ENCODE data around the gene SNTG2.

Gene SNTG2

DNA sequence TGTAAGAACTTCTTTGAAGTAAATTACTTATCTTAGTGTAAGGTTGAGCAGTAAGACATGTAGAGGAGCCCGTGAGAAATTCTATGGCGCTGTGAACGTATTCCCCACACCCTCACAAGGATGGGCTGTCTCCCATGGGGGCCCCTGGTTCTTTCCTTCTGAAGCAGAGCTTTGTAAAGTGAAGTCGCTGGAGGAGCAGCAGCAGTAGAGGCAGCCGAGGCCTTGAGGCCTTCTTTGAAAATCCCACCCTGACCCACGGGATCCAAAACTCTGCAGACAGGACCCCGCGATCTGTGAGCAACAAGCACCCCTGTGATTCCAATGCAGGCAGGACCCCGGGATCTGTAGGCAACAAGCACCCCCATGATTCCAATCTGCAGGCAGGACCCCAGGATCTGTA is 23.8 kb upstream of the SNTG2 start:
- DNase-seq, result no peak

DNA sequence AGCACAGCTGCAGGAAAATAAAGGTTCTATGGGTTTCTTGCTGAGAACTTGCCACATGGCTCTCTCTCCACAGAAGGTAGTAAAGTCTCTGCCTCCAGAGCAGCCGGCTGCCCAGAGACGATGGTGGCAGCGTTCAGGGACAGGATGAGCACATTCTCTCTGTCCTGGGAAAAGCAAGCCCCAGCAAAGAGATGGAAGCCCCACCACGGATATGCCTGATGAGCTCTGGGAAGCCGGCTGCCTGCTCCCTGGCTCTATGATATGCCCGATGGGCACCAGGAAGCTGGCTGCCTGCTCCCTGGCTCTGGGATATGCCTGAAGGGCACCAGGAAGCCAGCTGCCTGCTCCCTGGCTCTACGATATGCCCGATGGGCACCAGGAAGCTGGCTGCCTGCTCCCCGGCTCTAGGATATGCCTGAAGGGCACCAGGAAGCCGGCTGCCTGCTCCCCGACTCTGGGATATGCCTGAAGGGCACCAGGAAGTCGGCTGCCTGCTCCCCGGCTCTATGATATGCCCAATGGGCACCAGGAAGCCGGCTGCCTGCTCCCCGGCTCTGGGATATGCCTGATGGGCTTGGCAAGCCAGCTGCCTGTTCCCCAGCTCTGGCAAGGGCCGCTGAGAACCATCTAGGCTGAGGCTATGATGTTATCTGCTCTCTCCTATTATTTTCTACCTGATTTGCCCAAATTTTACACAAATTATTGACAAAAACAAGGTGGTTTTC is 21.5 kb upstream of the SNTG2 start:
- no peak for DNase-seq

DNA sequence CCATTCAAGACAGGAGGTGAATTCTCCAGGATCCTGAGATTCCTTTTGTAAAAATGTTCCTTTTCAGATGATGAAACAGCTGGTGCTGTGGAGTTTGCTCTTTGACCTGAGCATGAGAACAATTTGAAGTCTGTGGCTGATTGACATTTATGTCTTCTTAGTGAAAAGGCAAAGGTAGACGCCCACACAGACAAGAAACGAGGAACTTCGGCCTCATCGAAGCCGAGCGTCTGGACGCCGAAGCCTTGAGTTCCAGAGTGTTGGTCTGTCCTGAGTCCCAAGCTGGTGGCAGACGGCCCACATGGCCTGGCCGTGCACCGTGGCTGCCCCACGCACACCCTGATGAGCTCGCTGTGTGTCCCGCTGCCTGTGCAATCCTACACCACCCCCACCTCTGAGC is 20.7 kb upstream of the SNTG2 start:
- DNase-seq, result no peak

DNA sequence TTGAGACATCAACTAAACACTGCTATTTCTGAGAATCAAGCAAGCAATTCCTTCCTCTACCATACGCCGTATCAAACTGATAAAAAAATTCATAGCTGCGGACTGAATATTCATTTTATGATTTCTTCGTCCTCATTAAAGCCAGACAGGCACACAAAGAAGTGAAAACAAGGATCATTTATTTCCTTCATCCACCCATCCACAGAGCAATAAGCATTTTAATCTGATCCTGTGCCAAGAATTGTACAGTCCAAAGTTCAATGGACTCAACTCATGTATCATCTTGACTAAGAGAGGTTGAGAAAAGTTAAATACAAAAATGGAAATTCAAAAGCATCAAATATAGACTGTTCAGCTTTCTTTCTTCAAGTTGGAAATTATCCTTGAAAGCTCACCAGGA is 19.7 kb upstream of the SNTG2 start:
- DNase-seq, result no peak

DNA sequence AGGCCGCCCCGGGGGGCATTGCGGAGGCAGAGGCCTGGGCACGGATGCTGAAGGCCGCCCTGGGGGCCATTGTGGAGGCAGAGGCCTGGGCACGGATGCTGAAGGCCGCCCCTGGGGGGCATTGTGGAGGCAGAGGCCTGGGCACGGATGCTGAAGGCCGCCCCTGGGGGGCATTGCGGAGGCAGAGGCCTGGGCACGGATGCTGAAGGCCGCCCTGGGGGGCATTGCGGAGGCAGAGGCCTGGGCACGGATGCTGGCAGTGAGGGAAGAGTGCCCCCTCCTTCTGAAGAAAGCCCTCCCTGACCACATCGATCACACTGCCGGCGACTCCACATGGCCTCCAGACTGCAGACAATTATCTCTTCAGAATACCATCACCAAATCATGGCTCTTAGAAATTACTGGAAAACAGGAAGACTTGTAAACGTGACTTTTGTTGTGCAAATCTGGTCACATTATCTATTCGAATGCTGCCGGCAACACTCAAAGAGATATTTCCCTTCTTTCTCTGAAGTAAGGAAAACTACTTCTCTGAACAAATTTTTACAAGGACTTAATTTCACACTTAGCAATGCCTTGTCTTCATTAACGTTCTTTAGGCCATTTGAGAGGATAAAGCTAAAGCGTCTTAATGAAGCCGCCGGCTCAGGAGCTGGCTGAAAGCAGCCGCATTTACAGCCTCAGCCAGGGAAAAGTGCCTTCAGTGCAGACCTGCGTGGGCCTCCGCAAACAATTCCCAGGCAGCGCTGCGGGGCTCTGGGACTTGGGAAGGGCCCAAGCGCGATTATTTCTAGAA is 18.1 kb upstream of the SNTG2 start:
- no peak for DNase-seq

DNA sequence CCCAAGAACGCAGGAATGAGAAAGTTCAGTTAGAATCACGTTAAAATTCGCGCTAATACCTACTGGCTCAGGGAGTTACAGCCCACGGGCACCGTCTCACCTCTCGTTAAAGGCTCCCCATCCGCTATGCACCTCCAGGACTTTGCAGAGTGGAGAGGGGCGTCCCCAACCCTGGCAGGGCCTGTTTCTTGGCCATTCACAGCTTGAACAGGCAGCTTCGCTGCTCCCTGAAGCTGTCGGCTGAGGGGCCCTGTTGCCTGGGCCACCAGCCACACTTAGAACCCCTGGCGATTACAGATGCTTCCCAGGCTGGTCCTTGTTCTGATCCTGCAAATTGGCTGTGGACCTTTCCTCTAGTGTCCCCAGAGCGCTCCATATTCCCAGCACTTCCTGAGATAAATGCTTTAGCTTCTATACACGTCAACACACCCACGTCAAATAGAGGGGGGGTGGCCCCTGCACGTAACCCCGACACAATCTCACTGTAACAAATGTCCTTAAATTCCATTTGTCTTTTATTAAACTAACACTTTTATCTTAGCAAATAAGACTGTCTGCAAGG is 16.8 kb upstream of the SNTG2 start:
- DNase-seq, result no peak

DNA sequence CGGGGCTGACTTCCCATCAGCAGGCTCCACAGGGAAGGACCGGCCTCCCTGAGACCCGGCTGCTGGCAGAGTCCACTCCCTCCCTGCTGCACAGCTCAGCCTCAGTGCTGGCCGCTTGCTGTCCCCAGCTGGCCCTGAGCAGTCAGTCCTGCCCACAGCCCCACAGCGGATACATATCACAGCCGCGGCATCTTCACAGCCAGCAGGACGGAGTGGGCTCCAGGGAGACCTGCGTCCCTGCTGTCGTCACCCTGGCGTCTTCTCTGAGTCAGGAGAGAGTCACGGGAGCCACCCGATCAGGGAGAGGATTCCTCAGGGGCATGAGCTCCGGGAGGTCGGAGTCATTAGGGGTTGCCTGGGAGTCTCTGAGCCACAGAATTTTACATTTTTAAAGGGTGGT is 13.1 kb upstream of the SNTG2 start:
- DNase-seq, result peak; percentile 75

DNA sequence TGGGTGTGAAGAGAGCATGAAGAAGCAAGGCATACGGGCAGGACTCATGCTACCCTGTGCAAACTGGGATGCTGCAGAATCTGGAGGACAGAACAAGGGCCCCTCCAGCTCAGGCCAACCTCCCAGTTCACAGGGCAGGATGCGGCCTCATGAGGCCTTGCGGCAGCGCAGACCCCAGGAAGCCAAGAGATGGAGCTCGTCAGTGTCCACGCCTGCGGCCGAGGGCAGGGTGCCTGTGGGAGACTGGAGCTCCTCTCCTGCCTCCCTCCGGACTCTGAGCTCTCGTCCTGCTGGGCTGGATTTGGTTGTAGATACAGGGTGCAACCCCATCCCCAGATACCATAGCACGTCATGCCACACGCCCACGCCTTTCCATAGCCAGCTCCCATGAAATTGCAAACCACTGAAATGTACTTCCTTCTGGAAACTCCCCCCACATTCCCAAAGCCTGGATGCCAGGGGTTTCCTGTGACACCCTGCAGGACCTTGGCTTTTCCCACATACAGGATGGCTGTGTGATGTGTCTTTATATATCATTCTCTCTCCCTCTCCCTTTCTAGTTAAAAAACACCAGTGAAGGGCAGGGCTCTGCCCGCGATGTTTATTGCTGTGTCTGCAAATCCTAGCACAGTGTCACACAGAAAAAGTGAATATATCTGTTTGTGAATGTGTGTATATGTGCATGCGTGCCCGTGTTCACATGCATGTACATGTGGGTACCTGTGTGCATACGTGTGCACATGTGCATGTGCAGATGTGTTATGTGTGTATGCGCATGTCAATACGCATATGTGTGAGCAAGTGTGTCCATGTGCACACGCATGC is 12.3 kb upstream of the SNTG2 start:
- DNase-seq, result peak; percentile 74

DNA sequence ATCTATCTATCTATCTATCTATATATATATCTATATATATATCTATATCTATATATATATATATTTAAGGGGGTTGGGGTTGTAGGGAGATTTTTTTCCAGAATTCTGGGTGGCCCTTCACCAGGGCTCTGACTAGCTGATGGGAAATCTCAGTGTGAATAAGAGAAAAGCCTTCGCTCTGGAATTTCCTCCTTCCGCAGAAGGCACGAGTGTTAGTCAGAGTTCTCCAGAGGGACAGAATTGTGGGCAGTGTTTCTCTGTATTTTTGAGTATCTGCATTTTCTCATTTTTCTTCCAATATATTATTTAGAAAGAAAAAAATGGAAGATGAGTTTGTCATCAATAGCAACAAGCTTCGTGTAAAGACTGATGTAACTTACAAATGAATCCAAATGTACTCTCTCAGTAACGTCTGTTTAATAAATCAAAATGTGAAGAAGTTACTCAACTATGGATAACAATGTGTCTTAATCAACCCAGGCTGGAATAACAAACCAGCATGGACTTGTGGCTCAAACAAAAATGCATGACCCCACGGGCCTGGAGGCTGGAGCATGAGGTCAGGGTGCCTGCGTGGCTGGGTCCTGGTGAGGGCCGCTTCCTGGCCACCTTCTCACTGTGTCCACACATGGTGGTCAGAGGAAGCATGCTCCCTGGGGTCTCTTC is 10.6 kb upstream of the SNTG2 start:
- peak; percentile 87 for DNase-seq

DNA sequence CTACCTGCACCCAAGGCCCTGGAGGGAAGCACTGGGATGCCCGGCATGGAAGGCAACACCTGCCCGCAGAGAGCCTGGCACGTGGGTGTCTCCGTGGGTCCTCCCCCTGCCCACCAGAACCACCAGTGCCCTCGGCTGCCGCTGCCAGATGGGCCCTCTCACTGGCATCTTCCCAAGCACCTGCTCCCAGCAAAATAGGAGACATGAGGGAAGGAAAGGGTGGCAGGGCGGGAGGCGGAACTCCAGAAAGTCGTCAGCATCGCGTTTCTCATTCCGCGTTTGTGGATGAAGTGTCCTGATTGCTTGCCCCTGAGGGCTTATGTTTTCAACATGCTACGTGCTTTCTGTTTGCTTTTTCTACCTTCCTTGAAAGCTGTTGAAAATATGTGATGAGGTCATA is 8.8 kb upstream of the SNTG2 start:
- no peak for DNase-seq

DNA sequence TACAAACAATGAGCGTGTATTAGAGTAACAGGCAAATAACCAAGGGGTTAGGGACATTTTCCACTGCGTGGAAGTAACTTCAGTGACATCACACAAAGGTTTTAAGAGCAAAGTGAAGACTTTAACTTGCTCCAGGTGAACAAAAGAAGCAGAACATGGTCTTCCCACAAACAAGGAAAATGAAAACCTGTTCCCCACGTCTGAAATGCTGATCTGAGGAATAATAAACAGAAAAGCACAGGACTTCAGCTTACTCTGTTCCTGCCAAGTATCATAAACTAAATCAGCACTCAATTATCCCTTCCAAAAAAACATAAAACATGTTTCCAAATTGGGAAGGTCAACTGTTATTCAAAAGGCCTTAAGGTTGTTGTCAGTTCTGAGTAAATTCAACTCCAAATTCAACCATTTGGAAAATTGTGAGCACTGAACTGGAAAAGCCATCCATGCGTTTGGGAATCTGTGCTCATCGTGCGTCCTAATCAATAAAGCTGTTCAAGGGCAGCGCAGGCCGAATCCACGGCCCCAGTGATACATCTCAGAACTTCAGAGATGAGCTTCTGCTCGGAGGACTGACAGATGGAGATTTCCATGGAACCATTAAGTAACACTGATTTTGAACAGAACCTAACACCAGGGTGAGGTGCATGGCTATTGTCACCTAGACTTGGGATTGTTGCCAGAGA is 7.7 kb upstream of the SNTG2 start:
- no peak for DNase-seq

DNA sequence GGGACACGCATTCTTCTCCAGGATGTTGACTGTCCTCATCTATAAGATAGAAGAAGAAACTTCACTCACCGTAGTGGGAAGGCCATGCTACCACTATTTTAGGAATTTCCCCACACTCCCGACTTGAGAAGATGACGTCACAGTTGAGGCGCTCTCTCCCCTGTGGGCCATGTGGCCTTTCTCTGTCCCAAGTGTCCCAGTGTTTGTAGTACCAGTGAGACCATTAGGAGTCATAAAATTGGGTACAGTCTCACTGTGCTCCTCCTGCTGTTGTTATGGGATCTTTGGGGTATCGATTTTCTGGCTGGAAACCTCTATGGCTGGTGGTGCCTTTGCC is 7.2 kb upstream of the SNTG2 start:
- no peak for DNase-seq

DNA sequence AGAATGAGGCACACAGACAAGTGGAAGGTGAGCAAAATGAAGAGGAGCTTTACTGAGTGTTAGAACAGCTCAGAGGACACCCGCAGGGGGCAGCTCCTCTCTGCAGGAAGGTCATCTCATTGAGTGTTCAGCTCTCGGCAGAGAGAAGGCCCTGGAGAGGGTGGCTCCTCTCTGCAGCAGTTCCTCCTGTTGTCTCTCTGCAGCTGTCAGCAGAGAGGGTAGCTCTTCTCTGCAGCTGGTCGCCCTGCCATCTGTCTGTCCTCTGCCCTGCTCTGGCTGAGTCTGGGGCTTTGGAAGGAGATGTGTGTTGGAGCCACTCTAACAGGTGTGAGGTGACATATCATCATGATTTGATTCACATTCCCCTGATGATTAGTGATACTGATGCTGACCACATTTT is 6.8 kb upstream of the SNTG2 start:
- DNase-seq, result no peak

DNA sequence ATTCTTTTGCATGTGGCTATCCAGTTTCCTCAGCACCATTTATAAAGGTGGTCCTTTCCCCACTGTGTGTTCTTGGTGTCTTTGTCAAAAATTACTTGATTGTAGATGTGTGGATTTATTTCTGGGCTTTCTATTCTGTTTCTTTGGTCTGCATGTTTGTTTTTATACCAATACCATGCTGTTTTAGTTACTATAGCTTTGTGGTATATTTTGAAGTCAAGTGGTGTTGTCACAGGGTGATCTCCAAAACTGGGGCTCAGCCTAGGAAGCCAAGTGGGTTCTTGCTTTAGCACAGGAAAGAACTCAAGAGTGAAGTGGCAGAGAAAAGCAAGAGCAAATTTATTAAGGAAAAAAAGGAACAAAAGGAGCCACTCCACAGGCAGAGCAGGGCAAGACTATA is 6.0 kb upstream of the SNTG2 start:
- no peak for DNase-seq

DNA sequence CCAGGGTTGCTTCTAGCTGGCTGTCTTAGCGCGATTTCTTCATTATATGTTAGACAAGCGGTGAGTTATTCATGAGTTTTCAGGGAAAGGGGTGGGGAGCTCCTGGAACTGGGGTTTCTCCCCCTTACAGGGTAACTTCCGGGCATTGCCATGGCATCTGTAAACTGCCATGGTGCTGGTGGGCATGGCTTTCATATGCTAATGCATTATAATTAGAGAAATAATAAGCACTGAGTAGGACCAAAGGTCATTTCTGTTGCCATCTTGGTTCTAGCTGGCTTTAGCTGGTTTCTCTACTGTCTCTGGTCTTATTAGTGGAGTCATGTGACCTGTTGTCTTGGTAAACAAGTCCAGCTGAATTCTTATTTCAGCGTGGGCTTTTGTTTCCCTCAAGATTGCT is 5.5 kb upstream of the SNTG2 start:
- DNase-seq, result no peak

DNA sequence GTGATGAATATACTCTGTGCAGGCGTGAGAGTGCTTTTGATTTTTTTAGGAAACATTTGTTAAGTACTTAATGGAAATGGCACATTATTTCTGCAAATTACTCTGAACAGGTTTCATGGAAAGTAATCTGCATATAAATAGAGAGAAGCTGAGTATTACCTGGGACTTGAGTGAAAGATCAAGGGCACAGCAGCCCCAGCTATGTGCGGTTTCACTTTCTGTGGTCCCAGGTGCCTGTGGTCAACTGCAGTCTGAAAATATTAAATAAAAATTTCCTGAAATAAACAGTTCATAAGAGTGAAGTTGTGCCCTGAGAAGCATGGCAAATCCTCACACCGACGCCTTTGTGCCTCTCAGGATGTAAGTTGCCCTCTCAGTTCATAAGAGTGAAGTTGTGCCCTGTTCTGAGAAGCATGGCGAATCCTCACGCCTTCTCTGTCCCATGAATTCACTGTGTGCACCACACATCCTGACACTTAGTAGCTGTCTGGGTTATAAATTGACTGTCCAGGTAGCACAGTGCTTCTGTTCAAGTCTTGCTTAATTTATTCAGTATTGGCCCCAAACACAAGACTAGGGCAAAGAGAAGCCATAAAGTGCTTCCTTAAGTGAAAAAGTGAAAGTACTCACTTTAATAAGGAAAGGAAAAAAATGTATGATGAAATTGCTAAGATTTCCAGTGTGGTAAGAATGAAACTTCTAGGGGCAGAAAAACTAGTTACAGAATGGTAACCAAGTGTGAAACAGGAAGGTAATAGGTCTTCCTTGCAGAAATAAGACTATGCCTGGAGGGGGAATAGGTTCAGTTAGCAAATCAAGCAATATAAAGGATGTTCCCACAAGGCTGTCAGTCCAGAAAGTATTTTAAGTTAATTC is 4.3 kb upstream of the SNTG2 start:
- DNase-seq, result no peak

DNA sequence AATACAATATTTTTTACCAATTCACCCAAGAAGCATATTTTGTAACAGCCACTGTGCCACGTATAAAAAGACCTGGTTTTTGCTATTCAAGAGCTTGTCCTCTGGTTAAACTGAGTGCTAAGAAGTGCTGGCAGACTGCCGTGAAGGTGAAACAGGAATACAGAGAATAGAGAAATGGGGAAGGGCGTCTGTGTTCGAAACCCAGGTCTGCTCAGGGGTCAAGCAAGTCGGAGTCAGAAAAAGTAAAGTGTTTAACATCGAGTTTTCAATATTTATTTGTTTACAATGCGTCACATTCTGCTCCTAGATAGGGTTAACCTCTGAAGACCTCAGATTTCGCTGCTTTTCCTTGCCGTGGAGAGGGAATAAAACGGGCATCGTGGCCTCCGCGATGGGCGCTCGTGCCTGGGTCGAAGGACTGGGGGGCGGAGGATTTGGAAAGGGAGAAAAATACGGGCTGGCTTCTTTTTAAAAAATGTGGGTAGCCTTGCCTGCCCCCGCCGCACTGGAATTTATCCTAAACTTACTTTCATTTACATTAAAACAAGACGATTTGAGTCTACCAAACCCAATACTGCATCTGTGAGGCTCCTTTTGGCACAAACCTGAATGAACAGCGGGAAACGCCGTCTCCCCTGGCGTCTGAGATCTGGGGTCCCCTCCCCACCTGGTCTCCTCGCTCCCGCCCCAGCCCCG is 1.1 kb upstream of the SNTG2 start:
- no peak for DNase-seq

DNA sequence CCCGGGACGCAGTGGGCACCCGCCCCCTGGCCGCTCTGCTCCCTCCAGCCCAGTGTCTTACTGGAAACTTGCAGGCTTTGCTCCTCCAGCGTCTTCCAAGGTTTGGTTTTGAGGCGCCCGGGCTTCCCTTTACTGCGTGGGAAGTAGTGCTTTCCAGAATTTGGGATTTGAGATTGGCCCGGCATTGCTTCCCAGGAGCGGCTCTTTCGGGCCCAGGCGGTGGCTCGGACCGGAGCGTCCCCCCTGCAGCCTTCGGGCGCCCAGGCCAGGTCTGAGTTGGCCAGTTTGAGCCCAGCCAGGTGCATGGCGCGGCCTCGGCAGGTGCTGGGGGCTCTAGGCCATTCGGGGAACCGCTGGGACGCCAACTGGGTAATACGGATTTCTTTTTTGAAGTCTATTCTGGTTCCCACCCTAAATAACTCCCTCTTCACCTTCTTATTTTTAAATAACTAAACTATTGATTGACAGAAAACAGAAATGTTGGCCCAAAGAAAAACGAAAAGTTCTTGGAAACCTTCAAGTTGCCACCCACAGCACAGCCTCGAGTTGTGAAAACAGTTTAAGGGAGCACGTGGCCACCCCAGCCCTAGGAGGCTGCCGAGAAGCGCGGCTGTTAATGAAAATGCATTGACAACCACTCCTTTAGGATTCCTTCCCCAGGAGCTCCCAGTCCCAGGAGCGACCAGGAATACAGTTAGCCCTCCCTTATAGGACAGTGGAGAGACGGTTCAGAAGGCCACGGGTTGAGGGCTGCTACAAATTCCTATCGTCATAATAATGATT is 766 bp downstream of the SNTG2 start:
- DNase-seq, result no peak

DNA sequence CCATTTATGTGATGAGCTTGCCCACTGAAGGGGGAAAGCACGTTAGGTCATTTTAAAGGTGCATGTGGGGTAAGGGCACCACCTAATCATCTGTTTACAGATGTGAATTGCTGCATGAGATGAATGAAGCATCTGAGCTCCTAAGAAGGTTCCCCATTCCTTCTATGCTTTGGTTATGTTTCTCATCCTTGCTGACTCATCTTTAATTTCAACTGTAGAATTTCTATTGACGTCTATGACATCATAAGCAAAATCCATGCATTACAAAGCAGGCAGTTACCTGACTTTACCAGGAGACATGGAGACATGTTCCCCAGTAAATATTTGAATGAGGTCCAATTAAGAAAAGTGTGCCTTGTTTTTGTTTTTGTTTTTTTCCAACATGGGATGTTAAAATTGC is 2.8 kb downstream of the SNTG2 start:
- DNase-seq, result no peak

Measured in fibroblast of skin of right biceps (primary cell).